ENCODE results near the gene NAALADL2.

- TF ChIP-seq CTCF (IDR thresholded peaks at IDR 0.05; ENCODE audit: borderline replicate concordance, extremely low read depth, low read length, poor library complexity, severe bottlenecking) (no peak), EZH2 (IDR thresholded peaks at IDR 0.05; ENCODE audit: borderline replicate concordance, low read depth, low read length, severe bottlenecking) (no peak)
Observed at GRCh38 chr3:175381685-175382084, 522.6 kb downstream of the NAALADL2 start.

Data from DND-41 (cell line).